IMR-90 (cell line): ENCODE results near the gene DLG5. TPM values are rescaled to one million over a fixed set of nuclear protein-coding genes. Genes with fewer than 3 reads are reported as not detected.
A peak's percentile ranks its signal among the peaks of the same experiment; 100 is the strongest.

ENCODE experiments used
- ATAC-seq: fragments of 200-7000 bp; cut with Tn5 transposase; 2 replicates; pipeline ENCODE4 v1.9.1; 2020; ENCODE audit warnings: low read depth, mild to moderate bottlenecking, moderate library complexity
- BruUV-seq: library from RNA; stranded (reverse); fragments of 400-500 nt; replicated peaks from 2 replicates; lab custom pipeline; 2021; lab: Mats Ljungman, UMichigan
- CTCF ChIA-PET: fragments of 300-600 bp; formaldehyde crosslinking; extraction: SDS; loops from one replicate; lab custom pipeline; 2021; ENCODE audit warnings: antibody characterized with exemption; lab: Yijun Ruan, JAX
- POLR2A ChIA-PET: fragments of 300-600 bp; sonication (Branson Sonifier 250); formaldehyde crosslinking; loops from one replicate; lab custom pipeline; 2022; ENCODE audit warnings: antibody characterized with exemption; ENCODE audit not compliant: unreplicated experiment; lab: Charles Lee
- DNase-seq: peaks from one replicate; pipeline ENCODE4 v3.0.0; 2013
- H2AFZ ChIP-seq: replicated peaks from 2 replicates; pipeline ENCODE3; 2013; ENCODE audit warnings: low read length, mild to moderate bottlenecking; ENCODE audit not compliant: poor library complexity
- H2AK5ac ChIP-seq: 2 replicates; pipeline ENCODE4 v1.6.1; 2013; ENCODE audit warnings: low read depth, low read length, inconsistent platforms
- H2AK9ac ChIP-seq: replicated peaks from 2 replicates; pipeline ENCODE3; 2013; ENCODE audit warnings: mild to moderate bottlenecking, low read depth, low read length, moderate library complexity; ENCODE audit not compliant: poor library complexity
- H2BK120ac ChIP-seq: 2 replicates; pipeline ENCODE4 v1.6.1; 2013; ENCODE audit warnings: low read depth, low read length, inconsistent platforms
- H2BK15ac ChIP-seq: 3 replicates; pipeline ENCODE4 v1.6.1; 2013; ENCODE audit warnings: low read depth, low read length, inconsistent platforms
- H2BK20ac ChIP-seq: 2 replicates; pipeline ENCODE4 v1.6.1; 2013; ENCODE audit warnings: low read depth, mild to moderate bottlenecking, inconsistent platforms, low read length, moderate library complexity
- H2BK5ac ChIP-seq: 2 replicates; pipeline ENCODE4 v1.6.1; 2013; ENCODE audit warnings: mild to moderate bottlenecking, low read depth, low read length, inconsistent platforms; ENCODE audit not compliant: poor library complexity, severe bottlenecking
- H3K14ac ChIP-seq: replicated peaks from 2 replicates; pipeline ENCODE4 v1.6.1; 2013; ENCODE audit warnings: low read depth, low read length, inconsistent platforms
- H3K18ac ChIP-seq: 2 replicates; pipeline ENCODE4 v1.6.1; 2013; ENCODE audit warnings: low read depth, low read length, control low read depth
- H3K23ac ChIP-seq: 2 replicates; pipeline ENCODE4 v1.6.1; 2013; ENCODE audit warnings: low read depth, low read length, inconsistent platforms
- H3K27ac ChIP-seq: 2 replicates; pipeline ENCODE4 v1.5.1; 2013; ENCODE audit warnings: mild to moderate bottlenecking, control low read depth, low read length; ENCODE audit not compliant: insufficient read depth
- H3K27me3 ChIP-seq: 2 replicates; pipeline ENCODE4 v1.6.1; 2013; ENCODE audit warnings: low read length; ENCODE audit not compliant: control insufficient read depth, insufficient read depth
- H3K36me3 ChIP-seq: 2 replicates; pipeline ENCODE4 v1.6.1; 2013; ENCODE audit warnings: low read length, mixed read lengths; ENCODE audit not compliant: control insufficient read depth, insufficient read depth
- H3K4ac ChIP-seq: 2 replicates; pipeline ENCODE4 v1.6.1; 2013; ENCODE audit warnings: low read depth, low read length, inconsistent platforms
- H3K4me1 ChIP-seq: 2 replicates; pipeline ENCODE4 v1.6.1; 2013; ENCODE audit warnings: low read length, mixed read lengths; ENCODE audit not compliant: control insufficient read depth, insufficient read depth
- H3K4me2 ChIP-seq: 2 replicates; pipeline ENCODE4 v1.6.1; 2013; ENCODE audit warnings: low read depth, mild to moderate bottlenecking, control low read depth, low read length, moderate library complexity
- H3K4me3 ChIP-seq: 2 replicates; pipeline ENCODE4 v1.5.1; 2013; ENCODE audit warnings: low read depth, mild to moderate bottlenecking, control low read depth, low read length, moderate library complexity; ENCODE audit not compliant: insufficient read depth
- H3K56ac ChIP-seq: 2 replicates; pipeline ENCODE4 v1.6.1; 2013; ENCODE audit warnings: low read length, inconsistent platforms; ENCODE audit not compliant: insufficient read depth; ENCODE audit errors: extremely low read depth
- H3K79me1 ChIP-seq, 2 experiments: 2 replicates each; pipeline ENCODE4 v1.6.1; 2013; ENCODE audit warnings: low read length in 2 of 2, inconsistent platforms in 1 of 2, low read depth in 1 of 2
- H3K9ac ChIP-seq: 2 replicates; pipeline ENCODE4 v1.6.1; 2013; ENCODE audit warnings: low read depth, low read length, control low read depth
- H3K9me1 ChIP-seq: 2 replicates; pipeline ENCODE4 v1.6.1; 2013; ENCODE audit warnings: low read length, inconsistent platforms; ENCODE audit not compliant: insufficient read depth
- H3K9me3 ChIP-seq: 2 replicates; pipeline ENCODE4 v1.6.1; 2013; ENCODE audit warnings: low read length; ENCODE audit not compliant: control insufficient read depth, insufficient read depth
- H4K20me1 ChIP-seq: 2 replicates; pipeline ENCODE4 v1.6.1; 2013; ENCODE audit warnings: low read length, inconsistent platforms; ENCODE audit not compliant: insufficient read depth
- H4K5ac ChIP-seq: 2 replicates; pipeline ENCODE4 v1.6.1; 2013; ENCODE audit warnings: mild to moderate bottlenecking, low read depth, low read length, control low read depth
- H4K8ac ChIP-seq, 2 experiments: 2 replicates each; pipeline ENCODE4 v1.6.1; 2013; ENCODE audit warnings: low read depth in 2 of 2, low read length in 2 of 2, control low read depth in 1 of 2, inconsistent platforms in 1 of 2
- H4K91ac ChIP-seq: 2 replicates; pipeline ENCODE4 v1.6.1; 2013; ENCODE audit warnings: low read depth, low read length, inconsistent platforms; ENCODE audit not compliant: insufficient read depth
- BHLHE40 ChIP-seq: fragments of 150-350 bp; IDR thresholded peaks from 2 replicates; pipeline ENCODE4 v1.6.1; 2016; ENCODE audit warnings: mild to moderate bottlenecking, low read depth, low read length
- CEBPB ChIP-seq: IDR thresholded peaks from 2 replicates; pipeline ENCODE4 v1.6.1; 2012; ENCODE audit warnings: low read depth, low read length, improper control_type of control experiment
- CHD1 ChIP-seq: IDR thresholded peaks from 2 replicates; pipeline ENCODE4 v1.6.1; 2012; ENCODE audit warnings: low read depth, low read length, improper control_type of control experiment
- CTCF ChIP-seq: conservative IDR thresholded peaks from 2 replicates; pipeline ENCODE4 v1.5.1; 2012; ENCODE audit warnings: mild to moderate bottlenecking, low read depth, low read length, improper control_type of control experiment
- MAFK ChIP-seq: IDR thresholded peaks from 2 replicates; pipeline ENCODE4 v1.6.1; 2012; ENCODE audit warnings: low read depth, low read length, improper control_type of control experiment
- MXI1 ChIP-seq: IDR thresholded peaks from 2 replicates; pipeline ENCODE4 v1.6.1; 2012; ENCODE audit warnings: low read depth, mild to moderate bottlenecking, low read length, moderate library complexity, borderline replicate concordance
- POLR2A ChIP-seq: IDR thresholded peaks from 2 replicates; pipeline ENCODE4 v1.6.1; 2012; ENCODE audit warnings: mild to moderate bottlenecking, low read depth, low read length
- SMC3 ChIP-seq: fragments of 150-350 bp; IDR thresholded peaks from 2 replicates; pipeline ENCODE4 v1.6.1; 2016; ENCODE audit warnings: low read depth, mild to moderate bottlenecking, antibody characterized with exemption, low read length, moderate library complexity
- WGBS, 2 experiments: methylation state at CpG; one replicate each; pipeline versions ENCODE4 v1.1.5 to v1.1.7; 2013; ENCODE audit warnings: missing lambda C conversion rate in 2 of 2; ENCODE audit not compliant: insufficient read length in 1 of 2; ENCODE audit errors: extremely low coverage in 2 of 2; 5-methylcytosine and 5-hydroxymethylcytosine counted together
- dilution Hi-C: fragments of 300-500 bp; cut with HindIII; formaldehyde crosslinking; loops from one replicate; pipeline ENCODE4 v1.14.3; 2018; ENCODE audit warnings: low sequenced_read_pairs; ENCODE audit not compliant: unreplicated experiment
- in situ Hi-C: fragments of 300-500 bp; cut with MboI; formaldehyde crosslinking; loops from 3 replicates; pipeline ENCODE4 v1.14.3; 2019; ENCODE audit warnings: low sequenced_read_pairs, inconsistent platforms, mixed read lengths
- intact Hi-C: fragments of 100-400 bp; cut with micrococcal nuclease; formaldehyde crosslinking; loops from 2 replicates; pipeline ENCODE4 v1.10.0; 2022
- polyA plus RNA-seq, 3 experiments: library from polyadenylated mRNA; depleted of rRNA; stranded (reverse); fragments of >200 nt; gene quantifications; 2 replicates each; pipeline ENCODE4 v1.2.3, GENCODE V29; 2012; ENCODE audit warnings: low replicate concordance in 1 of 3
- total RNA-seq: library from RNA; depleted of rRNA; stranded (reverse); fragments of >200 nt; gene quantifications from 2 replicates; pipeline ENCODE4 v1.2.3, GENCODE V29; 2012

Gene DLG5
- total and polyA plus RNA-seq, 2 of the 4 experiments (the other 2 are of a cell fraction): 12.7 to 28.7 TPM

GRCh38 chr10:77886795-77887355 lies 39.7 kb downstream of the DLG5 start:
- WGBS, 2 experiments: 89% methylated on average over 3 of the region's 4 CpGs; no CpG with 5 or more reads in 1 of the 2 experiments
- peak overlapping the region; percentile 63; the same call in 1 of the 2 replicates for H3K27ac ChIP-seq
- peak overlapping the region in 1 of 2 experiments; percentile 14; a peak in 1 of 4 replicates for H4K8ac ChIP-seq
- H4K91ac ChIP-seq: 0 out of 2 replicates have a peak overlapping the region, but pooled peaks have one; percentile 34
- no peak overlapping the region for H3K4me3 ChIP-seq
- peak overlapping the region; percentile 16; the same call in 1 of the 2 replicates for H2BK20ac ChIP-seq
- no peak overlapping the region; the same call in 1 of the 2 replicates for H3K18ac ChIP-seq
- in situ Hi-C loops (no loop called here), intact Hi-C loops (loop anchor here (5.0 kb wide), 1 partner anchor 40 kb away; no protein-coding TSS in a partner anchor), dilution Hi-C loops (no loop called here)
- no peak overlapping the region for H2AK9ac ChIP-seq
- peak overlapping the region; percentile 22 for H2BK5ac ChIP-seq
- ATAC-seq (no peak), DNase-seq (no peak)
- H2BK15ac ChIP-seq: no peak overlapping the region
- H3K56ac ChIP-seq: no peak overlapping the region
- no peak overlapping the region for H2AFZ ChIP-seq
- no peak overlapping the region for H4K5ac ChIP-seq
- peak overlapping the region; percentile 12; the same call in 1 of the 2 replicates for H3K4me2 ChIP-seq
- no TSS peak for BruUV-seq
- peaks cover 98% of the 10 kb centered on the region for H4K20me1 ChIP-seq
- ChIA-PET CTCF (no interaction called here), POLR2A (interaction anchor here (0.8 kb wide), 1 partner anchor 25 kb away, joined by 6 read pairs; no protein-coding TSS in a partner anchor)
- TF ChIP-seq CHD1 (no peak), MAFK (no peak), POLR2A (no peak), CEBPB (no peak), BHLHE40 (no peak), CTCF (no peak), MXI1 (no peak), SMC3 (no peak)
- no peak overlapping the region for H2BK120ac ChIP-seq
- H3K9me1 ChIP-seq: peaks cover 50% of the 10 kb centered on the region
- peak overlapping the region; percentile 68; the same call in 1 of the 2 replicates for H3K14ac ChIP-seq
- peak overlapping the region; percentile 62; the same call in 1 of the 2 replicates for H3K4ac ChIP-seq
- H3K9me3 ChIP-seq: no peaks in the 10 kb centered on the region
- peaks cover 17% of the 10 kb centered on the region for H3K4me1 ChIP-seq
- H3K9ac ChIP-seq: peak overlapping the region; percentile 52
- peak overlapping the region; percentile 88 for H3K23ac ChIP-seq
- peaks cover 40 to 98% of the 10 kb centered on the region in 2 experiments for H3K79me1 ChIP-seq
- peak overlapping the region; percentile 91 for H2AK5ac ChIP-seq
- H3K36me3 ChIP-seq: no peaks in the 10 kb centered on the region
- H3K27me3 ChIP-seq: no peaks in the 10 kb centered on the region
